Ishikawa (cell line): ENCODE results near the gene NOSIP.

Source experiments
- CEBPB ChIP-seq: IDR thresholded peaks from 2 replicates; pipeline ENCODE4 v1.6.1; 2012
- EP300 ChIP-seq: IDR thresholded peaks from 2 replicates; pipeline ENCODE4 v1.6.1; 2012; ENCODE audit warnings: borderline replicate concordance
- RAD21 ChIP-seq: IDR thresholded peaks from 2 replicates; pipeline ENCODE4 v1.6.1; 2012; ENCODE audit warnings: low read depth
- REST ChIP-seq: IDR thresholded peaks from 2 replicates; pipeline ENCODE4 v1.6.1; 2012; ENCODE audit warnings: low read depth, mild to moderate bottlenecking
- TAF1 ChIP-seq: IDR thresholded peaks from 2 replicates; pipeline ENCODE4 v1.6.1; 2012; ENCODE audit warnings: low read depth, mild to moderate bottlenecking
- YY1 ChIP-seq: IDR thresholded peaks from 2 replicates; pipeline ENCODE4 v1.6.1; 2012; ENCODE audit warnings: low read depth
- ZBTB7A ChIP-seq: IDR thresholded peaks from 2 replicates; pipeline ENCODE4 v1.6.1; 2012; ENCODE audit warnings: low read depth
- TF ChIP-seq, protein P1 (sequence below): IDR thresholded peaks from 2 replicates; pipeline ENCODE4 v1.6.1; 2012

DNA sequence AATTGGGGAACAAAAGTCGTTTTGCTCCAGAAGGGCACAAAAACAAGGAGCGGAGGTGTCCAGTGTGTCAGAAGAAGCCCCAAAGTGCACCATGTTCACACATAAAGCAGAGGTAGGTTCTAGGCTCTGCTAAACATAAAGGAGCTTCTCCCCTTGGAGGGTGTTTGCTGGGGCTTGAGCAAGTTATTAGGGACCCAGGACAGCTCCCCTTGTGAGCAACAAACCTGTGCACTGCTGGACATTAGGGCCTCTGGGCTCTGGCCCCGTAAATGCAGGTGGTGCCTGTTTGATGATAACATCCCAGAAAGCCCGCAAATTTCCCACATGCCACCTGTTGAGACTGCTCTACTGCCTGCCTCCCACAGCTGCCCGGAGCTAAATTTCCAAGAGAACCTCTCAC, 41.7 kb downstream of the NOSIP start:
- TF ChIP-seq EP300 (no peak), YY1 (no peak), TAF1 (no peak), CEBPB (no peak), RAD21 (no peak), REST (peak; percentile 58), ZBTB7A (no peak)
- TF ChIP-seq, protein P1, sequence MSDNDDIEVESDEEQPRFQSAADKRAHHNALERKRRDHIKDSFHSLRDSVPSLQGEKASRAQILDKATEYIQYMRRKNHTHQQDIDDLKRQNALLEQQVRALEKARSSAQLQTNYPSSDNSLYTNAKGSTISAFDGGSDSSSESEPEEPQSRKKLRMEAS: no peak
